T follicular helper cell (primary cell): ENCODE measurements around the gene CHMP2A.
A peak's percentile ranks its signal among the peaks of the same experiment; 100 is the strongest.
"Not testable (repeated sequence)": the region's sequence is repeated elsewhere in the genome, so short reads cannot be mapped to it uniquely, and the experiment has no call there.

Experiments
- DNase-seq: peaks from one replicate; pipeline ENCODE4 v3.0.0-alpha.2; 2020; ENCODE audit warnings: low read depth

The CHMP2A gene

GRCh38 chr19:58555369-58555885, 522 bp upstream of the CHMP2A start:
- DNase-seq = no peak

GRCh38 chr19:58553799-58554493, 959 bp downstream of the CHMP2A start:
- DNase-seq = no peak

GRCh38 chr19:58552655-58553054, 2.2 kb downstream of the CHMP2A start:
- no peak for DNase-seq

GRCh38 chr19:58551577-58552471, 3.1 kb downstream of the CHMP2A start:
- no peak for DNase-seq

- DNase-seq = no peak
Observed at GRCh38 chr19:58551123-58551497, 3.8 kb downstream of the CHMP2A start.

GRCh38 chr19:58550362-58551122, 4.4 kb downstream of the CHMP2A start:
- no peak for DNase-seq

GRCh38 chr19:58549664-58550361, 5.1 kb downstream of the CHMP2A start:
- no peak for DNase-seq

- no peak for DNase-seq
Observed at GRCh38 chr19:58548859-58549663, 5.8 kb downstream of the CHMP2A start.

- no peak for DNase-seq
Observed at GRCh38 chr19:58547323-58548312, 7.3 kb downstream of the CHMP2A start.

- no peak for DNase-seq
Observed at GRCh38 chr19:58546019-58546530, 8.8 kb downstream of the CHMP2A start.

- DNase-seq = no peak
Observed at GRCh38 chr19:58545286-58546018, 9.5 kb downstream of the CHMP2A start.

- DNase-seq = peak; percentile 69
Observed at GRCh38 chr19:58544591-58545285, 10.2 kb downstream of the CHMP2A start.

- peak; percentile 100 for DNase-seq
Observed at GRCh38 chr19:58543826-58544590, 10.9 kb downstream of the CHMP2A start, which contains the start of gene TRIM28. Gene TRIM28, plus strand, starts transcription at chr19:58544064. Its CDS starts 694 bp downstream, at chr19:58544758.

GRCh38 chr19:58542641-58543372, 12.1 kb downstream of the CHMP2A start:
- not testable (repeated sequence) for DNase-seq

GRCh38 chr19:58539169-58539559, 15.7 kb downstream of the CHMP2A start:
- not testable (repeated sequence) for DNase-seq
